ENCODE measurements around the gene AUTS2.

AUTS2 gene

DNA sequence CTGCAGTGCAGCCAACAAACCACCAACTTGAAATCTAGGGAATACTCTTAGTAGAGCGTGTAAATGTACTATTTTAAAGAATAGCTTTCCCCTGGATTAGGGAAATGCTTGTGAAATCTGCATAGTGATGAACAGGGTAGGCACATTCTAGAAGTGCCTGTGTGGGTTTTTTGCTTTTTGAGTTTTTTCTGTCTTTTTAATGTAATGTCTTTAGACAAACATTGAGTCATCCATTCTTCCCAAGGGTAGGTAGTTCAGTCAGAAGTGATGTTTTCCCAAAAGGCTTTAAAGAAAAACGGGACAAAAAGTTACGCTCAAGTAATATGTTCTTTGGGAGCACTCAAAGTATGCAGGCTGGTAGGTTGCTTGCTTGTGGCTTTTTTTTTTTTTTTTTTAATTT lies 130.0 kb downstream of the AUTS2 start:
- DNase-seq, result no peak

DNA sequence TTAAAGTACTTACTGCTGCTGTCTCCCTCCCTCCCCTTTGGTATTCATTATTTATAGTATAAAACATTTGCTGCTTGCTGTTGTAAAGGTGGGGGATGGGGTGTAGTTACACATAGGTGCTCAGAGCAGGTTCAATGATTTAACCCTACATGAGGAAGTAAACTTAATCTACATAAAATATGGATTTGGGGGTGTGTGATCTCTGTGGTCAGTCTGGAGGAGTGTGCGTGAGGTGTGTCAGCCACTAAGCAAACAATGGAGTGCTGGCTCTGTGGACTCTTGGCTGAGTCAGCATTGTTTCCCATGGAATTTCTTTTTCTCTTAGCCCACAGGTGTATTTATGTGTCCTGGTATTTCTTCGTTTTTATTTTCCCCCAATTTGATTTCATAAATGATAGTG lies 133.9 kb downstream of the AUTS2 start:
- no peak for DNase-seq

DNA sequence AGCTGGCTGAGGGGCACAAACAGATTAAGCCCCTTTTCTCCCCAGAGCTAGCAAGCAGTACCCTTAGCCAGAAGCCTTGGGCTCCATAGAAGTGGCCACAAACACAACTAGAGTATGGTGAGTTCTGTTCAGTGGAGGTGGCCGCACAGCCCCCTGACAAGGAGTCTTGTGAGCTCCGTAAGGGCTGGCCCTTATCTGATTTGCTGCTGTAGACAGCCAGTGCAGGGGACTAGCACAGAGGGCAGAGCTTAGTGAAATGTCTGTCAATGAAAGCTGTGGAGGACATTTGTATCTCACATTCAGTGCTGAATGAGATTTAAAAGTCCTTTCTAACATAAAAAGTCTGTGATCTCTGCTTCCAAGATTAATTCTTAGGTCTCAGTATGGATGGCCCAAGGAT lies 137.3 kb downstream of the AUTS2 start:
- no peak for DNase-seq

GRCh38 chr7:69736126-69736810 lies 138.0 kb downstream of the AUTS2 start:
- DNase-seq, result no peak

- no peak for DNase-seq
Measured at GRCh38 chr7:69738396-69738951, 140.2 kb downstream of the AUTS2 start.

GRCh38 chr7:69739190-69739589 lies 140.9 kb downstream of the AUTS2 start:
- DNase-seq, result no peak

DNA sequence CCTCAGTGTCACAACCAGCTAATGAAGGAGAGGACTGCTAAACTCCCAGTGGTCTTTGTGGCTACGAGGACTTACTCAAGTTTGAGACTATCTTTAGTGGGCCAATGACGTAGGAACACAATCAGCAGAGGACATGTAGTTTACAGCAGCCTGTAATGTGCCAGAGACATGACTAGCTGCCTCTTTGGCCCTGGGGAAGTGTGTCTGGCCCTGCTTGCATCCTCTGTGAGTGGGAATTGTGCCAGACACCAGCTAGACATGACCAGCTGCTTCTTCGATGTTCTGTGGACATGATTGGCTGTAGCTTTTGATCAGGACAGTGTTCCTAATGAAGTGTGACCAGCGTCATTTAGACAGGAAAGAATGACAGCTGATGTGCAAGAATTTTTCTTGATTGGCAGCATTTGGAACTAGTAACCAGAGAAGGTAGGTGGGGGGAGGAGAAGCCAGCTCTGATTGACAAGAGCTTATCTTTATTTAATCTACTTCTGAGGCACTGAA lies 141.7 kb downstream of the AUTS2 start:
- DNase-seq, result no peak

DNA sequence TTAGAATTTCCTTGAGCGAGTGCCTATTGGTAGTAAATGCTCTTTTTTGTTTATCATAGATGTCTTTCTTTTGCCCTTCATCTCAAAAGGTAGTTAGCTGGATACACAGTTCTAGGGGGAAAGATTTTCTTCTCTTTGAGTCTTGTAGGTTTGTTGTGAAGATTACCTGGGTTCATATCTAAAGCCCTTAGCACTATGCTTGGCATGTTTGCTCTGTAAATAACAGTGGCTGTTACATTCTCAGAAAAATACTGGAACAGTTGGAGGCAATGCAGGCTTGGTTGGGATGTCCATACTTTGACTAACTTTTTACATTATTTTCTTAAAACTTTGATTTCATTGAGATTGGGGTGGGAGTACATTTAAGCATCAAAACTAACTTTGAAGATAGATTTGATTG lies 144.0 kb downstream of the AUTS2 start:
- DNase-seq, result no peak

DNA sequence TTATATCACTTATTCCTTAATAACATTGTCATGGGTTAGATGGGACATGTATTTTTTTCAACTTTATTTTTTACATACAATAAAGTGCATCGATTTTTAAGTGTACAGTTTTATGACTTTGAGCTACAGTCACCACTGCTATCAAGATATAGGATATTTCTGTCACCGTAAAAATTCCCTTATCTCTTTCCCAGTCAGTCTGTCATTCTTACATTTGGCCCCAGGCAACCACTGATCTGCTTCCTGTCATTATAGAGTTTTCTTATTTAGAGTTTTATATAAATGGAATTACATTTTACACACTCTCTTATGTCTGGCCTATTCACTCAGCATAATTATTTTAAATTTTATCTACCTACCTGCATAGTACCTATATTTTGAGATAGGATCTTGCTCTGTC lies 145.2 kb downstream of the AUTS2 start:
- DNase-seq, result no peak

GRCh38 chr7:69744026-69744425 lies 145.8 kb downstream of the AUTS2 start:
- DNase-seq, result no peak

DNA sequence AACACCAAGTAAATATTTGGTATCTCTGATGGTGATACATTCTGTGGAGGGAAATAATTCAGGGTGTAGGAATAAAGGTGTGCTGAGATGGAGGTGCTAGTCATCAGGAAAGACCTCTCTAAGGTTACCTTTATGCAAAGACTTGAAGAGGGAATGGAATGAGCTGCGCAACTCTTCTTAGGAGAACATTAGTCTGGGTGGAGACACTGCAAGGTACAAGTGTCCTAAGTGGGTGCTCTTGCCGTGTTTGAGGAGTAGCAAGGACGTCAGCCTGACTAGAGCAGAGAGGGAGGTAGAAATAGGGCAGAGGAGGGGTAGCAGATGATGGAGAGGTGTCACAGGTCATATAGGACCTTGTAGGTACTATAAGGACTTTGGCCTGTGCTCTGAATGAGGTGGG lies 148.1 kb downstream of the AUTS2 start:
- no peak for DNase-seq

GRCh38 chr7:69747144-69747543 lies 148.9 kb downstream of the AUTS2 start:
- no peak for DNase-seq

DNA sequence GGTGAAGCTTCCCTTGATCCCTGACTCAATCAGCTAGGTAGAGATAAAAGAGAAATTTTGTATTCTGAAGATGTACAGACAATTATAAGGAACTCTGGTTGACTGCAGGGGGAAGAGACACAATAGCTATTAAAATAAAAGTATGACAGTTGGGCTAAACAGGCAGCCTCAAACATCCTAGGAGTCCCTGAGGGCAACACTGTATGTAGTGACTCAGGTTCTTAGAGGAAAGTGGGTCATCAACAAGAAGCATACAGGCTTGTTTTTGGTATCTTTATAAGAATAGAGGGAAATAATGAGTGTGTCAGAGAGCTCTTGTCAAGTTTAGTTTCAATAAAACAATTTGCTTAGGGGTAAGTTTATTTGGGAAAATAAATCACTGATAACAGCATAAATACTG lies 150.3 kb downstream of the AUTS2 start:
- no peak for DNase-seq

DNA sequence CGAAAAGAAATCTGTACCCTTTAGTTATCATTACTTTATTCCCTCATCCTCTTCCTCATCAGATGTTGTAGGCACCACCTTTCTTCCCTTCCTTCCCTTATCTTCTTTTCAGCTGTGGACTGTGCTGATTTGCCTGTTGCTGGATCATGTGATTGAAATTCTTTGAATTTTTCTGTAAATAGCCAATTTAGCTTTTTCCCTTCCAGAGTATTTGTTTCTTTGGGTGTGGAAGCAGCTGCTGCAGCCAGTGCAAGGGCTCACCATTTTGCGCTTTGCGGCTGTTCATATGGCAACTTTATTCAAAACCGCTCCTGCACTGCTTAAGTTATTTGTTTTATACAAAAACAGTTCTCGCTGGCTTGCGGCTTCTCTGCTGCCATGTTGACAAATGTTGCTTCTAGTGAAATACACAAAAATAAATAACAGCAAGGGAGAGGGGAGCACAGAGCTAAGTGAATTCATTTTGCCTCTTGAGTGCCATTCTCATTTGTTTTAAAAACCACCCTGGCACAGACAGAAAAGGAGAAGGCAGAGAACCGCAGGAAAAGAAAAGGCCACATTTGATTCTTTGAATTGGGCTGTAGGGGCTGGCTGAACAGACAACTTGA lies 151.2 kb downstream of the AUTS2 start:
- no peak for DNase-seq

- no peak for DNase-seq
Measured at GRCh38 chr7:69749994-69750393, 151.7 kb downstream of the AUTS2 start.

- no peak for DNase-seq
Measured at GRCh38 chr7:69751026-69751425, 152.8 kb downstream of the AUTS2 start.

DNA sequence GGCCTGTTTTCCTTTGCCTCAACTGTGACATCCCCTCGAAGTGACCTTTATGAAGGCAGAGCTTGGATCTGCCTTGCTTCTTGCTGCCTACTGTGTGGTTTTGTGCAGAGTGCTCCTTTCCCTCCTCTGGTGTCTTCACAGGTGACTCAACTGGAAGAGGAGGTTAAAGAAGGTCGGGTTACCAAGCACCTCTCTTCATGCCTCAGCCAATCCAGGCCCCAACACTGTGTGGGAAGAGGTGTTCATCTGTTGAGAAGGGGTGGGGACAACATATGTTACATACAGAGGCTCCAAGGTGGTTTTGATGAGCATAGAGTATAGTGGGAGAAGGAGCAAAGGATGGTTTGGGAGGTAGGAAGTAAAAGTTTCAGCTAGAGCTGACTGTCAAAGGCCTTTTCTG lies 155.7 kb downstream of the AUTS2 start:
- no peak for DNase-seq

- no peak for DNase-seq
Measured at GRCh38 chr7:69754476-69754875, 156.2 kb downstream of the AUTS2 start.

DNA sequence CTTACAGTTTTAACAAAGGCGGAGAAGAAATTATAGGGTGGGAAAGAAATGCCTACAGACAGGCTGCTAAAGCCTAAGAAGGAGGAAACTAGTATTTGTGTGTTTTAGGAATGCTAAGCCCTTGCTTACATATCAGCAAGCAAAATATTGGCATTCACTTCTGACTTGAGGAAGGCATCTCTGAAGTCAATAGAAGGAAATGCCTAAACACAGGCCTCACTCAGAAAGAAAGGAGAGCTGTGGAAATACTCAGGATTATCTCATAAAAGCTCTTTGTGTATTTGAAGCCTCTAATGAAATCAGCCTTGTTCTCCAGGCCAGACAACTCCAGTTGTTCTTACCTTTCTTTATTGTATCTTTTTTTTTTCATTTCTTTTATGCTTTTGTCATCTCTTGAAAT lies 158.0 kb downstream of the AUTS2 start:
- no peak for DNase-seq

DNA sequence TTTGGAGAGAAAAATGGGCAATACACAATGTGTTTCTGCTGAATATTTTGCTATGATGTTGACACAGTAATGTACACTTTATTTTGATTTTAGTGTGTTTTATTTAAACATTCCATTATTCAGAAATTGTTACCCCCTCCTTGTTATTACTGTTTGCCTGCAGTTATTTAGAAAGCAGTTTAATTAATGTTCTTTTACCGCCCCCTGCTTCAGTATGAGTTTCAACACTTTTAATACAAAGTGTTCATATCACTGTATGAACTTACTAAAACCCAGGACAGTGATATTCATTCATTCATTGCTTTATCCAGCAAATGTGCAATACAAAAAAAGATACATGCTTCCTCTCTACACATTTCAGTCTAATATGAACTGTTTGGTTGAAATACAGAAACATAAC lies 159.3 kb downstream of the AUTS2 start:
- no peak for DNase-seq

- DNase-seq, result no peak
Measured at GRCh38 chr7:69757981-69758430, 159.7 kb downstream of the AUTS2 start.

- DNase-seq, result no peak
Measured at GRCh38 chr7:69759373-69759772, 161.1 kb downstream of the AUTS2 start.

DNA sequence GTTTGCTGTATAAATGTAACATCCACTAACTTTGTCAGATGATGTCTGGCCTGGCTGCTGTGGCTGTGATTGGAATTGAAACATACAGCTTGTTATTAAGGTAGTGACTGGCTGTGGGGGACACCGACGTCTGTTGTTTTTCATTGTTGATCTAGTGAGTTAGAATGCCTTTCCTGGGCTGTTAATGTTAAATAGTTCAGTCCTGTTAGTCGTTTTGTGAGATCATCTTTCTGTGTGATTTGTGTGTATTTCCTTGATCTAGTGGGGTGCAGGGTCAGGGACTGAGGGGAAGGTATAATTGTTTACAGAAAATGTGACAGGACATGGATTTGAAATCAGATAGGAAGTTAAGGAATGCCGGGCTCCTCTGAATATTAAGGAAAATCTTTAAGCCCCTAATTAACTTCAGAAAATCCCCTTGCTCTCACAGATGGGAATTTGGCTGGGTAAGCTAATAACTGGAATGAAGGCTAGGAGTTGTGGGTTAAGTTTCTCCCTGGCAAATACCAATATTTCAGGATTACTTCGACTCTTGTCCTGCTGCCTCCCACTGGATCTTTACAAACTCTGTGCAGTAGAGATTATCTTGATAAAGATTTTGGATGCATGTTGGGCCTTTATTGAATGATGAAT lies 163.1 kb downstream of the AUTS2 start:
- no peak for DNase-seq
